GM18505 (cell line): ENCODE results near the gene NIBAN1.

Experiments
- ATAC-seq: cut with Tn5 transposase; IDR thresholded peaks from one replicate; pipeline ENCODE4 v1.9.1; 2021; ENCODE audit not compliant: unreplicated experiment
- POLR2A ChIP-seq: IDR thresholded peaks from 4 replicates; pipeline ENCODE4 v1.6.1; 2011; ENCODE audit warnings: borderline replicate concordance; ENCODE audit not compliant: insufficient read depth, insufficient read length; ENCODE audit errors: extremely low read depth

NIBAN1 gene

GRCh38 chr1:184945678-184946412 is 28.5 kb downstream of the NIBAN1 start:
- peak; percentile 43 for ATAC-seq
- TF ChIP-seq POLR2A: no peak

GRCh38 chr1:184945029-184945428 is 29.3 kb downstream of the NIBAN1 start:
- peak; percentile 55 for ATAC-seq
- TF ChIP-seq POLR2A: no peak

- no peak for ATAC-seq
- TF ChIP-seq POLR2A: no peak
Observed at GRCh38 chr1:184943998-184944397, 30.3 kb downstream of the NIBAN1 start.

- TF ChIP-seq POLR2A: no peak
- peak; percentile 55 for ATAC-seq
Observed at GRCh38 chr1:184941735-184942134, 32.6 kb downstream of the NIBAN1 start.

GRCh38 chr1:184941410-184941733 is 32.9 kb downstream of the NIBAN1 start:
- TF ChIP-seq POLR2A: no peak
- no peak for ATAC-seq

GRCh38 chr1:184940694-184941409 is 33.5 kb downstream of the NIBAN1 start:
- TF ChIP-seq POLR2A: no peak
- no peak for ATAC-seq

DNA sequence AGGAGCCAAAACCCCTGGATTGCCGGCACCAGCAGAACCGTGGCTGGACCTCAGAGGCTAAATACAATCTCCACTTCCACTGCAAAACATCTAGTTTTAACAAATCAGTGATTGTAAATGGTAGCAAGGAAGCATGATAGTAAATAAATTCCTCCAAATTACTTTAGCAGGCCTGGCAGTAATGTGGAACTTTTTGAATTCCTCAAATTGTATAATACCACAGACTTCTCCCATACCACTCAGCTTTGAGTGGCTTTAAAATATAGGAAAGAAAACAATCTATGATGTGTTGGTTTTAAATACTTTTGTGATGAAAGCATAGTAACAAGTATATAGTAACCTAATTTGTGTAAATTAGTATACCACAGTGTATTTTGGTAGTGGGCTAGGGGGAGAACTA is 34.1 kb downstream of the NIBAN1 start:
- no peak for ATAC-seq
- TF ChIP-seq POLR2A: no peak

DNA sequence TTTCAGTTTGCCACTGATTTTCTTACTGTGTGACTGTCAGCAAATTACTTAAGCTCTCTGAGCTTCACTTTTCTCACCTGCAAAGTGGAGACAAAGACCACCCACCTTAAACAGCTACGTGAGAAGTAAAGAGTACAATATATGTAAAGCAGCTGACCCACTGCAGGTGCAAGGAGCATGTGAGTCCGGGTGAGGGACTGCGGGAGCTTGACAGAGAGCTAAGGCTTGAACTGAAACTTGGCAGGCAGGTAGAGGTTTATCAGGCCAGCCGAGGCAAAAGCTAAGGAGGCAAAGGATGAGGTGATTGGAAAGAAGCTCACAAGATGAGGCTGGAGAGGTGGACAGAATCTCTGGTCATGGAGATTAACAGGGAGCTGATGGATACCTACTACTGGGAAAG is 36.6 kb downstream of the NIBAN1 start:
- TF ChIP-seq POLR2A: no peak
- ATAC-seq: no peak

DNA sequence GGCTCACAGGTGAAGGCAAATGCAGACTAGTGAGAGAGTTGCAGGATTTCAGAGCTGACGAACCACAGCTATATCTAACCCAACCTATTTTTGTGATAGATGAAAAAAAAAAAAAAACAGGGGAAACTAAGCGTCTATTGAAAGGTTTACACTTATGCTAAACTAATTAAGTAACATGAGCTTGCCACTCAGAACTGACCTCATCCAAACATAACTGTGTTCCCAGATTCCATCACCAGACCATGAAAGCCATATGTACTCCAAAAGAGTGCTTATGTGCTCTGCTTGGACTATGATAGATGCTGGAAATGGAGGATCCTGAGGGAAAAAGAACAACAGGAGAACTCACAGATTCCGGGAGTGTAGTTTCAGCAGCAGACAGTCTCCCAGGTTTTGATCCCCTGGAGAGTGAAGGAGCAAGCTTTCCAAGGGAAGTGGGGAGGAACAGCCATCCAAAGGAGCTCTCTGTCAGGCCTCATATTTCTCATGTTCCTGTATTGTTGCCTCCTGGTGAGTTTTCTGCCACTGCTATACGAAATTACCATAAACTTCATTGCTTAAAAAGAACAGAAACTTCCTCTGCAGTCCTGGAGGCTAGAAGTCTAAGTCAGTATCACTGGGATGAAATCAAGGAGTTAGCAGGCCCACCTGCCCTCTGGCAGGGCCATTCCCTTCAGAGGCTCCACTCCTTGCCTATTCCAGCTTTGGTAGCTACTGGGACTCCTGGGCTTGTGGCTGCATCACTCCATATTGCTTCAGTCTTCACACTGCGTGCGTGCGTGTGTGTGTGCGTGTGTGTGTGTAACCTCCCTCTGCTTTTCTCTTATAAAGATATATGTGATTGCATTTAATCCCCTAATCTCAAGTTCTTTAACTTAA is 38.1 kb downstream of the NIBAN1 start:
- no peak for TF ChIP-seq POLR2A
- no peak for ATAC-seq

DNA sequence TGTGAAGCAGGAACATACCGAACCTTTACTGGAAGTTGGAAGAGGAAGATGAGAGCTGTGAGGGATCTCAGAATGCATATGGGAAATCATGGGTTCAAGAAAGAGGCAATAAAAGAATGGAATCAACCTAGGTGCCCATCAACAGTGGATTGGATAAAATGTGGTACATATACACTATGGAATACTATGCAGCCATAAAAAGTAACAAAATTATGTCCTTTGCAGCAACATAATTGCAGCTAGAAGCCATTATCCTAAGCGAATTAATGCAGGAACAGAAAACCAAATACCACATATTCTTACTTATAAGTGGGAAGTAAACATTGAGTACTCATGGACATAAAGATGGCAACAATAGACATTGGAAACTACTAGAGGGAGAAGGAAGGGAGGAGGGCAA is 40.4 kb downstream of the NIBAN1 start:
- TF ChIP-seq POLR2A: no peak
- ATAC-seq: no peak

DNA sequence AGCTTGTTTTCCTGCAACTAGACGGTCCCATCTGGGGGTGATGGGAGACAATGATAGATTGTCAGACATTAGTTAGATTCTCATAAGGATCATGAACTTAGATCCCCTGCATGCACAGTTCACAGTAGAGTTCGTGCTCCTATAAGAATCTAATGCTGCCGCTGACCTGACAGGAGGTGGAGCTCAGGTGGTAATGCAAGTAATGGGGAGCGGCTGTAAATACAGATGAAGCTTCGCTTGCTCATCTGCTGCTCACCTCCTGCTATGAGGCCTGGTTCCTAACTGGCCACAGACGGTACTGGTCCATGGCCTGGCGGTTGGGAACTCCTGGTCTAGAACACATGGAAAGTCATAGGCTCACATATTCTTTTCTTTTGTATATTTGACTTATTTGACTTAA is 42.0 kb downstream of the NIBAN1 start:
- no peak for ATAC-seq
- TF ChIP-seq POLR2A: no peak

DNA sequence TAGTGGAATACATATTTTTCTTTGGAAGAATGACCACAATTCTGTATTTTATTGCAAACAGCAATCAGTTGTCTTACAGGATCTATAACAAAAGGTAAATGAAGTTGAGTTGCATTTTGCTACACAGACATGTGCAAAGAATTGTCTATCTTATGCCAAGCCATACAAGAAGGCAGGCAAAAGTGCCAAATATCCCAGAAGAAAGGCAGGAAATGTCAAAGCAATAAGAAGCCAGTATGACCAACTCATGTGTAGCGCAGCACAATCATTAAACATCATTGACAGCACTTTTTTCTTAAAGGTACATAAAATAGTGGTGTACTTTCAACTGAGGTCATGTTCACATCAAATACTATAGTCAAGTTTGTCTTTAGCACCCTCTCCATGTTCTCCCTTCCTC is 42.7 kb downstream of the NIBAN1 start:
- ATAC-seq: no peak
- no peak for TF ChIP-seq POLR2A

- TF ChIP-seq POLR2A: no peak
- ATAC-seq: no peak
Observed at GRCh38 chr1:184930645-184931044, 43.7 kb downstream of the NIBAN1 start.
